SK-N-MC (cell line): ENCODE data around the gene MTR.

Experiments used
- EZH2 ChIP-seq: fragments of 200-600 bp; sonication (generic); IDR thresholded peaks from one replicate; pipeline ENCODE4 v1.6.1; 2017; ENCODE audit warnings: antibody characterized with exemption
- FOXP2 ChIP-seq: optimal IDR thresholded peaks from 2 replicates; pipeline ENCODE3; 2011; ENCODE audit warnings: mild to moderate bottlenecking, moderate library complexity; ENCODE audit not compliant: insufficient read depth; ENCODE audit errors: extremely low read length, control extremely low read depth
- POLR2AphosphoS5 ChIP-seq: IDR thresholded peaks from 2 replicates; pipeline ENCODE4 v1.6.1; 2012; ENCODE audit warnings: mild to moderate bottlenecking, low read depth, low read length, borderline replicate concordance

GRCh38 chr1:236833575-236833974 is 38.5 kb downstream of the MTR start:
- TF ChIP-seq EZH2 (no peak), POLR2AphosphoS5 (no peak), FOXP2 (no peak)
